Activated CD4-positive, CD25-positive, alpha-beta regulatory T cell treated with anti-CD3 and anti-CD28 coated beads, Interleukin-2, amount 50 U/mL, for 72 hours (primary cell): ENCODE measurements around the gene FAM219B.
A peak's percentile ranks its signal among the peaks of the same experiment; 100 is the strongest.
"Not testable (repeated sequence)": the region's sequence is repeated elsewhere in the genome, so short reads cannot be mapped to it uniquely, and the experiment has no call there.

Experiments used
- DNase-seq: peaks from one replicate; pipeline ENCODE4 v3.0.0; 2021

FAM219B gene

DNA sequence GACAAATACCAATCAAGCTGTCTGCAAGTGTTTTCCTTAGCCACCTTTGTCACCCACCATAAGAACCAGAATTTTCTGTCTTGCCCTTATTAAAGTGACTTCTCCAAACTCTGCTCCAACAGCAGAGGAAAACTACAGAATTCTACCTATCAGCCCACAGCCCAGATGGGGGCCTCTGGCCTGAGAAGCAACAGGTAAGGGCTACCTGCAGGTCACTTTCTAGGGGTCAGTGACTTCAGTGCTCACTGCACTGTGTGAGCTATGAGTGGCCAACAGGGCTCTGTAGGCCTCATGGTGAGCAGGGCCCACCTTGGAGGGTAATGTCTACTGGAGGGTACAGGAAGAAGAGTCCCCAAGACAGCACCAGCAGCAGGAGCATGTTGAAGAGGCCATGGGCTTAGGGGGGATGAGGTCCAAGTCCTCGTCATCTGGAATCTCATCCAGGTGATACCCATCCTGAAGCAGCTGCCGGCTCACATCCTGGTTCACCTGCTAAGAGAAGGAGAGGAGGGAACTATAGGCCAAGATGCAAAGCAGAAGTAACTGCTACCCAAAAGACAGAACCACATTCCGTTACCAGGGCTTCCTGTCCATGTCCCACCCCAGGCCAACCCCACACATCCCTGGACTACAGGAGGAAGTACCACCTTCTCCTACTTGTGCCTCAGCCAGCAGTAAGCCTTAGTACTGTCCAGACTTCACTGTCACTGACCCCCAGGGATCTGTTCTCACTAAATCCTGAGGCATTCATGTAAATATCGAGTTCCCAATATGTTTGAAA lies 4.2 kb downstream of the FAM219B start:
- no peak for DNase-seq

GRCh38 chr15:74901612-74902063 lies 5.0 kb downstream of the FAM219B start:
- DNase-seq = peak; percentile 62

- DNase-seq = no peak
These were observed 9.3 kb downstream of the FAM219B start for GRCh38 chr15:74897300-74897701.

- no peak for DNase-seq
These were observed 10.3 kb downstream of the FAM219B start for GRCh38 chr15:74896316-74896715.

- no peak for DNase-seq
These were observed 10.8 kb downstream of the FAM219B start for GRCh38 chr15:74895830-74896229.

GRCh38 chr15:74894383-74894782 lies 12.3 kb downstream of the FAM219B start:
- not testable (repeated sequence) for DNase-seq

DNA sequence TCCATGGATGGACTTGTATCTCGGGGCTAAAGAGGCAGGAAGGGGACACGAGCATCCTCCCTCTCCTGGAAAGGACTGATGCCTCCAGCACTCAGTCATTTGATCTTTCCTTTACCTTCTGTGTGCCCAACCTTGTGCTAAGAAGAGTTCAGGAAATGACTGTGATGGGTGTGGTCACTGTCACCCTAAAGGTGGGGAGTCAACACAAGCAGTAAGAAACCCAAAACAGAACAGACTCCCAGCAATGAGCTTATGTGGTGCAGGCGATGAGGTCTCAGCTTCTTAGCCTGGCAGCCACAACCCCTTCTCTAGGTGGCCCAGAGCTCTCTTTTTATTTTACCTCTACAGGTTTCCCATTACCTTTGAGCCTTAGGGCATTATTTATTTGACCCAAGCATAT lies 13.0 kb downstream of the FAM219B start:
- no peak for DNase-seq

DNA sequence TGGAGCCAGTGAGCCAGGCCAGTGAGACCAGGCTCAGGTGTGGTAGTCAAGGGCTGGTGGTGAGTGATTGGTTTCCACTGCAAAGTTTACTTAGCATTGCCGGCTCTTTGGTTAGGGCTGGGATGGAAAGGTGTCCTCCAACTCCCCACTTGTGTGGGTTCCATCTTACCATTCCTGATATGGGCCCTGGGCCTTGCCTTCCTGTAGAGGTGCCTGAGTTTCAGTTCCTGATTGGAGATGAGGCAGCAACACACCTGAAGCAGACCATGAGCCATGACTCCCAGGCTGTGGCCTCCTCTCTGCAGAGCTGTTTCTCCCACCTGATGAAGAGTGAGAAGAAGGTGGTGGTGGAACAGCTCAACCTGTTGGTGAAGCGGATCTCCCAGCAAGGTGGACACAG lies 13.7 kb downstream of the FAM219B start:
- no peak for DNase-seq

- DNase-seq = no peak
These were observed 14.3 kb downstream of the FAM219B start for GRCh38 chr15:74892313-74892712.

DNA sequence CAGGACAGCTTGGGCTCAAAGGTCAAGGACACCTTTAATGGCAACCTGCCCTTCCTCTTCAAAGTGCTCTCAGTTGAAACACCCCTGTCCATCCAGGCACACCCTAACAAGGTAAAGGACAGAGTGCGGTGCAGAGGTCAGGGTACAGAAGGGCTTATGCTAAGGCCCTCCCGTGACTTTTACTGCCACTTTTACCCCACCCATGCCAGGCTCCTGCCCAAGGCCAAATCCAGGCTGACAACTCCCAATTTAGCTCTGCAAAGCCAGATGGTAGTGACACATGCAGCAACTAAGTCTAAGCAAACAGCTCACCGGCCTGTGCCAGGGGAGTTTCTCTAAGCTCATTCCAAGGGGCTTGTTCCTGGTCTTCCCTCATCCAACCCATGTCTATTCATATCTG lies 15.2 kb downstream of the FAM219B start:
- no peak for DNase-seq

- DNase-seq = no peak
These were observed 16.0 kb downstream of the FAM219B start for GRCh38 chr15:74890665-74890960.

DNA sequence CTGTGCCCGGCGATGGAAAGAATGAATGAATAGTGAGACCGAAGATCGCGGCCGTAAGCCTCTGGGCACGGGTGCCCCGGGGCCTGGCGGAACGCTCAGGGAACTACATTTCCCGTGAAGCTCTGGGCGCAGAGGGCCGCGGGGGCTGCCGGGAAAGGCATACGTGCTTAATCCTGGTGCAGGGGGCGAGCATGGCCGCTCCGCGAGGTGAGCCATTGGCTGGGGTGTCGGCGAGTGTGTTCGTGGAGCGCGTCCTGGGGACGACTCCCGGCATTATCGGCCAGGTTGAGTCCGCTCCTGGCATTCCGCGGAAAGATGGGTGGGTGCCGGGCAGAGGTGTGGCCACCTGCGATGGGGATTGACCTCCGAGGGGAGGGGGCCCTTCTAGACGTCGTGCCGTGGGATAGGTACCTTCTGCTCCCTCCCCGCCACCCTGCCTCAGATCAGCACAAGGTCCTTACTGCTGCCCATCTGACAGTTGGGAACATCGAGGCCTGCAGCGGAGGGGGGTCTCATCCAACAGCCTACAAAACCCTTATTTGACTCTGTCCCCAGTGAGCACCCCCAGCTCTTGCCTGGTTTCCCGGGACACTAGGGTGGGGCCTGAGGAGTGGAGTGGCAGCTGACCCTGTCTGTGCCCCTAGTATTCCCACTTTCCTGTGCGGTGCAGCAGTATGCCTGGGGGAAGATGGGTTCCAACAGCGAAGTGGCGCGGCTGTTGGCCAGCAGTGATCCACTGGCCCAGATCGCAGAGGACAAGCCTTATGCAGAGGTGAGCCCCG lies 16.6 kb downstream of the FAM219B start, which contains the start of gene MPI:
Gene MPI (plus strand): TSS at position 160 of the 782 bp plus-strand sequence. CDS start 32 bp downstream, at position 192.
- peak; percentile 83 for DNase-seq

DNA sequence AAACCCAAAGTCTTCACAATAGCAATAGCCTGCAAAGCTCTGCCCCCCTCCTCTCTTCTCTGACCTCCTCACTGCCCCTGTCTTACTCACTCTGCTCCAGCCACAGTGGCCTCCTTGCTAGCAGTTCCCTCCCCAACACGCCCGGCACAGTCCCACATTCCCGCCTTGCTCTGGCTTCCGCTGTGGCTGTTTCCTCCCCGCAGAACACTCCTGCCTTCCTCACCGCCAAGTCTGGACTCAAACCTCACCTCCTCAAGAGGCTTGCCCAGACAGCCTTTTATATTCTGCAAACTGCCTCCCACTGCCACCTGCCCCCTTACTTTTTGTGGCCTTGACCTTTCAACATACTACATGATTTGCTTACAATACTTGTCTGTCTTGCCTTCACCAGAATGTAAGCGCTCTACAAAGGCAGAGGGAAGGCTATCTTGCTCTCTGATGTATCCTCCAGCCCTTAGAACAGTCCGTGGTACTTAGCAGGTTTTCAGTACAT lies 17.2 kb downstream of the FAM219B start:
- no peak for DNase-seq

- no peak for DNase-seq
These were observed 17.9 kb downstream of the FAM219B start for GRCh38 chr15:74888716-74889115.

GRCh38 chr15:74887537-74888193 lies 19.0 kb downstream of the FAM219B start:
- not testable (repeated sequence) for DNase-seq

- no peak for DNase-seq
These were observed 21.2 kb downstream of the FAM219B start for GRCh38 chr15:74885461-74885860.

GRCh38 chr15:74884428-74885223 lies 22.0 kb downstream of the FAM219B start:
- no peak for DNase-seq

DNA sequence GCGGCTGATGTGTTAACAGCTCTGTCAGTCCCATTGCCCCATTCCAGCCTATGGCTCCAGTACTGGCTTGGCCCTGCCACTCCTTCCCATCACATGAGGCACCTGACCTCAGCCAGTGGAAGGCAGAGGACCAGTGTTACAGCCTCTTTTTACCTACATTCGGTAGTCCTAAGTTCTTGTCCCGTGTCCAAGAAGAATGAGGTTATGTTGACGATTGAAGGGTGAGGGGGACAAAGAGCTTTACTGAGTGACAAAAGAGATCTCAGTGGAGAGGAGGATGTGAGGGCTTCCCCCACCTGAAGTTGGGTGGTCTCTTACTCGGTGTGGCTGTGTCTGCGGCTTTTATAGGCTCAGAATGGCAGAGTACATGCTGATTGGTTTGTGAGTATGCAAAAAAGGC lies 24.1 kb downstream of the FAM219B start:
- no peak for DNase-seq

DNA sequence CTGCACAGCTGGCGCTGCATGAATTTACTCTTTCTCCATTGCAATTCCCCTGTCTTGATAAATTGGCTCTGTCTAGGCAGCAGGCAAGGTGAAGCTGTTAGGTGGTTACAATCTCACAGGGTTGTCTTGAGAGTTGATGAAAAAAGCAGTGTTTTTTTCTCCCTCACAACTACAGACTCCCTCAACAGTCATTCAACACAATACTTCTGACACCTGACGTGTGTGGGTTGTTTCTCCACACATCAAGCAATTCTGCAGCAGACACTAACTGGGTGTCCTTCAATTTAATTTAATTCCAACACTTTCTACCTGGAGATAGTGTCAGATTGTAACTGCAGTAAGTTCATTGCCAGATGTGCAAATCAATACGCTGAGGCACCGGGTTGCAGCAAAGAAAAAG lies 28.4 kb downstream of the FAM219B start:
- DNase-seq = no peak

DNA sequence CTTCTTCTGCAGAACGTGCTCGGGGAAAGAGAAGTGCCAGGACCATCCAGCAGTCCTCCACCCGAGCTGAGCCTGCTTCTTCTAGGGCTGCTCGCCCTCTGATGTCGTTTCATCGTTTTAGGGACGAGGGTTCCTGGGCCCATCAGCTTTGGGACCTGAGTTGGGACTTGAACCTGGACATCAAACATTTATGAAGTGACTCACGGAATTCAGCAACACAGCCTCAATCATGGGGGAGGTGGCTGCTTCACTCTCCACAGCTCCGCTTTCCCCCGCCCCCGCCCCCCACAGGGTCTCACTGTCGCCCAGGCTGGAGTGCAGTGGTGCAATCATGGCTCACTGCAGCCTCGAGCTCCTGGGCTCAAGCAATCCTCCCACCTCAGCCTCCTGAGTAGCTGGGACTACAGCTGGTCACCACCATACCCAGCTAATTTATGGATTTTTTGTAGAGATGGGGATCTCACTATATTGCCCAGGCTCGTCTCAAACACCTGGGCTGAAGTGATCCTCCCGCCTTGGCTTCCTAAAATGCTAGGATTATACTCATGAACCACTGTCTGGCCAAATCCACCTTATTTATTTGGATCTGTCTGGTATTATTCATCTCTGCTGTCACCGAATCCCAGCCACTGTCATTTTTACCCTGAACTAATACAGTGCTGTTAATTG lies 32.8 kb downstream of the FAM219B start:
- no peak for DNase-seq

DNA sequence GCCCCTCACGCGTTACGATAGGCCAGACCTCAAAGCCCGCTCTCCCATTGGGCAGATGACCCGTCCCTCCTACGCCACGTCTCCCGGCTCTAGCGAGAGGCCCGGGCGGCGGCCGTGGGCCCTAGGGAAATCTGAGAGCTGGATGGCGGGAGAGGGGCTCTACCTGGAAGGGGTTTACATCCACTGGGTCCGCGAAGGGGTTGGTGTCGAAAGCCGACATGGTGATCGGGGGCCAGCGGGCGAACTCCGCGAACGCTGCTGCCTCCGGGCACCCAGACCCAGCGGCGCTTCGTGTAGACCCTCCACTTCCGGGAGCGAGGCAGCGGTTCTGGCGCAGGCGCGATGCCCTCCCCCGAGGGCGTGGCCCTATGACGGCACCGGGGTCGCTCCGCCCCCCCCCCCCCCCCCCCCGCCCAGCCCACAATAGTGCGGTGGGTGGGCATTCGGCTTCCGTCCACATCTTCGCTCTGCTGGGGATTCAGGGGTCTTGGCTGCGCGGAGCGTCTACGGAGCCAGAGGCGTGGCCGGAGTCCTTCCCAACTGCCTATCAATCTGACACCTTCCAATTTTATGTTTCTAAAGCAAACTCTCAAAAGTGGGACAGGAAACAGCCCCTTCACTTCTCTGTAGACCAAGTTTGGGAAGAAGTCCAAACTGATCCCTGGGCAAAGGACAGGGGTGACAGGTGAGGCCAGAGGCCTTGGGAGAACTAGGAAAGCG lies 33.5 kb downstream of the FAM219B start, which contains the start of gene SCAMP2:
Gene SCAMP2 (minus strand): TSS at position 330 of the 720 bp plus-strand sequence. CDS start 110 bp downstream, at position 220.
- peak; percentile 89 for DNase-seq
